ENCODE measurements around the gene EPB41L2.

Gene EPB41L2

GRCh38 chr6:131065824-131066171 lies 2.8 kb upstream of the EPB41L2 start:
- Histone ChIP-seq H2AFZ (ENCODE audit: low read depth, low read length) (no peak overlapping the region), H4K20me1 (ENCODE audit: insufficient read depth, low read length) (no peaks in the 10 kb centered on the region), H3K9me3 (ENCODE audit: insufficient read depth, low read length) (no peaks in the 10 kb centered on the region), H3K4me2 (ENCODE audit: low read length) (no peak overlapping the region), H3K9ac (ENCODE audit: low read length) (no peak overlapping the region), H3K4me3 (ENCODE audit: low read length) (no peak overlapping the region), H3K27me3 (ENCODE audit: low read depth, low read length) (no peaks in the 10 kb centered on the region), H3K36me3 (replicated peaks; ENCODE audit: low read depth, low read length) (no peaks in the 10 kb centered on the region), H3K79me2 (ENCODE audit: low read length) (no peaks in the 10 kb centered on the region), H3K4me1 (ENCODE audit: low read length) (no peaks in the 10 kb centered on the region), H3K27ac (ENCODE audit: low read length) (no peak overlapping the region)
- TF ChIP-seq, protein P1, sequence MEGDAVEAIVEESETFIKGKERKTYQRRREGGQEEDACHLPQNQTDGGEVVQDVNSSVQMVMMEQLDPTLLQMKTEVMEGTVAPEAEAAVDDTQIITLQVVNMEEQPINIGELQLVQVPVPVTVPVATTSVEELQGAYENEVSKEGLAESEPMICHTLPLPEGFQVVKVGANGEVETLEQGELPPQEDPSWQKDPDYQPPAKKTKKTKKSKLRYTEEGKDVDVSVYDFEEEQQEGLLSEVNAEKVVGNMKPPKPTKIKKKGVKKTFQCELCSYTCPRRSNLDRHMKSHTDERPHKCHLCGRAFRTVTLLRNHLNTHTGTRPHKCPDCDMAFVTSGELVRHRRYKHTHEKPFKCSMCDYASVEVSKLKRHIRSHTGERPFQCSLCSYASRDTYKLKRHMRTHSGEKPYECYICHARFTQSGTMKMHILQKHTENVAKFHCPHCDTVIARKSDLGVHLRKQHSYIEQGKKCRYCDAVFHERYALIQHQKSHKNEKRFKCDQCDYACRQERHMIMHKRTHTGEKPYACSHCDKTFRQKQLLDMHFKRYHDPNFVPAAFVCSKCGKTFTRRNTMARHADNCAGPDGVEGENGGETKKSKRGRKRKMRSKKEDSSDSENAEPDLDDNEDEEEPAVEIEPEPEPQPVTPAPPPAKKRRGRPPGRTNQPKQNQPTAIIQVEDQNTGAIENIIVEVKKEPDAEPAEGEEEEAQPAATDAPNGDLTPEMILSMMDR (IDR thresholded peaks at IDR 0.05; ENCODE audit: low read depth, low read length): no peak

- H2AFZ ChIP-seq (ENCODE audit: low read depth, low read length): no peak overlapping the region
- H3K4me1 ChIP-seq (ENCODE audit: low read length): no peaks in the 10 kb centered on the region
- H3K27me3 ChIP-seq (ENCODE audit: low read depth, low read length): no peaks in the 10 kb centered on the region
- no peak overlapping the region for H3K9ac ChIP-seq (ENCODE audit: low read length)
- no peaks in the 10 kb centered on the region for H3K36me3 ChIP-seq (replicated peaks; ENCODE audit: low read depth, low read length)
- H3K4me2 ChIP-seq (ENCODE audit: low read length): no peak overlapping the region
- TF ChIP-seq, protein P1 (IDR thresholded peaks at IDR 0.05; ENCODE audit: low read depth, low read length): no peak
- TF ChIP-seq EZH2phosphoT487 (IDR thresholded peaks at IDR 0.05; ENCODE audit: low read depth): no peak
- H4K20me1 ChIP-seq (ENCODE audit: insufficient read depth, low read length): no peaks in the 10 kb centered on the region
- no peaks in the 10 kb centered on the region for H3K79me2 ChIP-seq (ENCODE audit: low read length)
- no peak overlapping the region for H3K27ac ChIP-seq (ENCODE audit: low read length)
- no peak overlapping the region for H3K4me3 ChIP-seq (ENCODE audit: low read length)
- no peaks in the 10 kb centered on the region for H3K9me3 ChIP-seq (ENCODE audit: insufficient read depth, low read length)
Measured at GRCh38 chr6:131065112-131065823, 2.2 kb upstream of the EPB41L2 start.

DNA sequence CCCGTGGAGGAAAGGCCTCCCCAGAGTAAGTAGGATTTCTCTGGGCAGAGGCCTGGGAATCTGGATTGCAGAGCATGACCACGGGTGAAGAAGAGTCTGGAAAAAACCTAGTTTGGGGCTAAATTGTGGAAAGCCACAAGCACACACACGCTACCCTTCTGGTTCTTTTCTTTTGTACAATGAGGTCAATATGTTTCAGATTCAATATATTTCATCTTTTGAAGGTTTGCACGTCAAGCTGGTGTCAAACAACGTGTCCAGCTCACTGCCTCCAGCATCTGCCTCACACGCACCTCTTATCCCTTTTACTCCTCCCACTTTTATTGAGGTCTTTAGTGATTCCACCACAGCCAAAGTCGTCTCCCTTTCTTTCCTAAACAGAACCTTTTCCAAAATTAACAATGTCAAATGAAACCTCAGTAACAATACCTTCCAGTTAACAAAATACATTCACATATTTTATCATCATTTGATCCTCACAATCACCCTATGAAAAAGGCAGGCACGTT lies 773 bp upstream of the EPB41L2 start:
- no peak overlapping the region for H3K4me2 ChIP-seq (ENCODE audit: low read length)

DNA sequence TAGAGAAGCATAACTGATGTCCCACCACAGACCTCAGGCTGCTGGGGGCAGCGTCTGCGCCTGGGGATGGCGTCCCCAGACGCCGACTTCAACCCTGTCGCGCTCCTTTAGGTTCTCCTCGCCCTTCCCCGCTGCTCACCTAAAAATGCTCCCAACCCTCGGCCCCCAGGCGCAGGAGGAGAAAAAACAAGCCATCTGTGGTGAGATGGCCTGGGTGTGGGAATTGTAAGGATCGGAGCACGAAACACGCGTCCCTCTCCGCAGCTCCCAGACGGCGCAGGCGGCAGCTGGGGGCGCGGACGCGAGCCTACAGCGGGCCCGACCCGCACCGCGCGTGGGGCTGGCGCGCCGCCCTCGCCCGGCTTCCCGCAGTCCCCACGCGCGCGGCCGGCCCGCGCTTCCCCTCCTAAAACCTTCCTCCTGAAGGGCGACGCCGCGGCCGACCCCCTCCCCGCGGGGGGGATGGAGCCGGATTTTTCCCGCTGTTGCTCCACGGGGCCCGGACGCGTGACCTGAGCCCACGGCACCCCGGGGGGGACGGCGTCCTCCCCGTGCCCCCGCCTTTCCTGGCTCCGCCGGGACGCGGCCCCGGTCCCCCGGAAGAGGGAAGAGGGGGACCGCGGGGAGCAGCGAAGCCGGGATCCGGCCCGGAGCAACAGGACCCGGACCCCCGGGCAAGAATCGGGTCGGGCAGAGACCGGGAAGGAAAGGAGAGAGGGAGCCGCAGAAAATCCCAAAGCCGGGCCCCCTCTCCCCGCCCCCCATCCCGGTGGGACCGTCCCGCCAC lies 611 bp downstream of the EPB41L2 start:
- no peak overlapping the region for H3K4me3 ChIP-seq (ENCODE audit: low read length)
- no peaks in the 10 kb centered on the region for H3K36me3 ChIP-seq (replicated peaks; ENCODE audit: low read depth, low read length)
- H3K27ac ChIP-seq (ENCODE audit: low read length): no peak overlapping the region
- H2AFZ ChIP-seq (ENCODE audit: low read depth, low read length): no peak overlapping the region
- no peaks in the 10 kb centered on the region for H3K4me1 ChIP-seq (ENCODE audit: low read length)
- TF ChIP-seq, protein P1 (IDR thresholded peaks at IDR 0.05; ENCODE audit: low read depth, low read length): no peak
- TF ChIP-seq EZH2phosphoT487 (IDR thresholded peaks at IDR 0.05; ENCODE audit: low read depth): no peak
- no peak overlapping the region for H3K4me2 ChIP-seq (ENCODE audit: low read length)
- H3K9ac ChIP-seq (ENCODE audit: low read length): no peak overlapping the region
- H3K9me3 ChIP-seq (ENCODE audit: insufficient read depth, low read length): no peaks in the 10 kb centered on the region
- no peaks in the 10 kb centered on the region for H3K27me3 ChIP-seq (ENCODE audit: low read depth, low read length)
- H3K79me2 ChIP-seq (ENCODE audit: low read length): no peaks in the 10 kb centered on the region
- H4K20me1 ChIP-seq (ENCODE audit: insufficient read depth, low read length): no peaks in the 10 kb centered on the region

More for the DNA sequence above, 773 bp upstream of the EPB41L2 start:
- TF ChIP-seq, protein P1 (IDR thresholded peaks at IDR 0.05; ENCODE audit: low read depth, low read length): no peak
- TF ChIP-seq EZH2phosphoT487 (IDR thresholded peaks at IDR 0.05; ENCODE audit: low read depth): no peak
- Histone ChIP-seq H3K79me2 (ENCODE audit: low read length) (no peaks in the 10 kb centered on the region), H3K4me3 (ENCODE audit: low read length) (no peak overlapping the region), H2AFZ (ENCODE audit: low read depth, low read length) (no peak overlapping the region), H4K20me1 (ENCODE audit: insufficient read depth, low read length) (no peaks in the 10 kb centered on the region), H3K9me3 (ENCODE audit: insufficient read depth, low read length) (no peaks in the 10 kb centered on the region), H3K27ac (ENCODE audit: low read length) (no peak overlapping the region), H3K9ac (ENCODE audit: low read length) (no peak overlapping the region), H3K4me1 (ENCODE audit: low read length) (no peaks in the 10 kb centered on the region), H3K27me3 (ENCODE audit: low read depth, low read length) (no peaks in the 10 kb centered on the region), H3K36me3 (replicated peaks; ENCODE audit: low read depth, low read length) (no peaks in the 10 kb centered on the region)
